NCI-H128 (cell line): ENCODE measurements around the gene CDK7.
"Not testable (repeated sequence)": the region's sequence is repeated elsewhere in the genome, so short reads cannot be mapped to it uniquely, and the experiment has no call there.

Source experiments
- DNase-seq: peaks from one replicate; lab custom pipeline; 2025; ENCODE audit not compliant: unreplicated experiment; lab: John Stamatoyannopoulos, UW

The CDK7 gene

GRCh38 chr5:69236733-69237132, 2.0 kb downstream of the CDK7 start:
- not testable (repeated sequence) for DNase-seq

- no peak for DNase-seq
Observed at GRCh38 chr5:69237877-69238276, 3.2 kb downstream of the CDK7 start.

GRCh38 chr5:69238760-69239251, 4.1 kb downstream of the CDK7 start:
- DNase-seq = no peak

- DNase-seq = no peak
Observed at GRCh38 chr5:69242215-69242927, 7.7 kb downstream of the CDK7 start.

GRCh38 chr5:69245031-69245430, 10.3 kb downstream of the CDK7 start:
- no peak for DNase-seq

GRCh38 chr5:69248019-69248418, 13.3 kb downstream of the CDK7 start:
- no peak for DNase-seq

GRCh38 chr5:69250593-69250992, 15.9 kb downstream of the CDK7 start:
- DNase-seq = no peak

- DNase-seq = no peak
Observed at GRCh38 chr5:69252437-69252836, 17.8 kb downstream of the CDK7 start.

GRCh38 chr5:69255940-69256339, 21.3 kb downstream of the CDK7 start:
- not testable (repeated sequence) for DNase-seq

- no peak for DNase-seq
Observed at GRCh38 chr5:69257577-69257976, 22.9 kb downstream of the CDK7 start.

- DNase-seq = no peak
Observed at GRCh38 chr5:69261034-69261433, 26.3 kb downstream of the CDK7 start.

- no peak for DNase-seq
Observed at GRCh38 chr5:69265931-69266330, 31.2 kb downstream of the CDK7 start.

- DNase-seq = no peak
Observed at GRCh38 chr5:69268899-69269298, 34.2 kb downstream of the CDK7 start.

- no peak for DNase-seq
Observed at GRCh38 chr5:69270840-69271239, 36.2 kb downstream of the CDK7 start.

GRCh38 chr5:69271376-69271775, 36.7 kb downstream of the CDK7 start:
- DNase-seq = no peak

- DNase-seq = no peak
Observed at GRCh38 chr5:69275563-69275962, 40.9 kb downstream of the CDK7 start.

GRCh38 chr5:69276422-69277174, 41.9 kb downstream of the CDK7 start:
- DNase-seq = no peak

GRCh38 chr5:69279517-69279916, 44.8 kb downstream of the CDK7 start:
- no peak for DNase-seq

- no peak for DNase-seq
Observed at GRCh38 chr5:69281114-69281513, 46.4 kb downstream of the CDK7 start.

GRCh38 chr5:69284203-69284602, 49.5 kb downstream of the CDK7 start:
- DNase-seq = no peak

- DNase-seq = no peak
Observed at GRCh38 chr5:69285448-69286116, 50.9 kb downstream of the CDK7 start.

- no peak for DNase-seq
Observed at GRCh38 chr5:69288069-69288468, 53.4 kb downstream of the CDK7 start.
